NT2/D1 (cell line): ENCODE data around the gene CCDC92B.

Source experiments
- SUZ12 ChIP-seq: IDR thresholded peaks from 2 replicates; pipeline ENCODE4 v1.6.1; 2011; ENCODE audit not compliant: insufficient read length, insufficient read depth; ENCODE audit errors: extremely low read depth
- YY1 ChIP-seq: IDR thresholded peaks from 2 replicates; pipeline ENCODE4 v1.6.1; 2011; ENCODE audit not compliant: insufficient read length, insufficient read depth
- ZNF274 ChIP-seq: IDR thresholded peaks from 2 replicates; pipeline ENCODE4 v1.6.1; 2011; ENCODE audit warnings: mild to moderate bottlenecking, low read depth, low read length

DNA sequence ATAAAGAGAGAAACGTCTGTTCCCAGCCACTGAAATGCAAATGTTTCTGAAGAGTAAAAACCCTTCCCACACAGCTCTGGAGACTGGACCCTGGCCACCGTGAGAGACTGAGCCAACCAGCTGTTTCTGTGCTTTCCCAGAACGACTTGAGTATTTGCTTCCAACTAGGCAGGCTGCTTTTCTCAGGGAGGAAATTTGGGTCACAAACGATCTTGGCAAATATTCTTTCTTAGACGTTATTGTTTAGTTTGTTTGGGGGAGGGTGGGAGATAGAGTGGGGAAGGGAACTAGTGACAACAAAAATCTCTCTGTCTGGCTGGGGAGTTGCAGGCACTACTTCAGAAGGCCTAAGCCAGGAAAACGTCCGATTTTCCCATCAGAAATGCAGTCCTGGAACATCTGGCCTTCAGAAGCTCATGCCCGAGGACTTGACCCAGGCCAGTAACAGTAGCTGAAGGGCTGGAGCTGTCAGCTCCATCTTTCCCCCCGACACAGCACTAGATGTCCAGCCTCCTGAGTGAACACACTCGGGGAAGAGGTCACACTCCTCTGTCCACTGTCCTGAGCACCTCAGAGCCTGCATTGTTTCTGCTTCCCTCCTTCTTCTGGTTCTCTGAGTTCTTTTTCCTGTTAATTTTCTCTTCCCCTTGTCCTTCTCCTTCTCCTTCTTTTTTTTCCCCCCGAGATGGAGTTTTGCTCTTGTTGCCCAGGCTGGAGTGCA is 4.0 kb downstream of the CCDC92B start:
- TF ChIP-seq YY1, result no peak
- TF ChIP-seq ZNF274, result no peak
- no peak for TF ChIP-seq SUZ12
